GM23338 (cell line): ENCODE results near the gene KIAA1586. TPM values are rescaled to one million over a fixed set of nuclear protein-coding genes. Genes with fewer than 3 reads are reported as not detected.

ENCODE experiments used
- ATAC-seq: fragments of 200-7000 bp; cut with Tn5 transposase; 3 replicates; pipeline ENCODE4 v1.9.1; 2020
- DNase-seq: peaks from one replicate; pipeline ENCODE4 v3.0.0-alpha.2; 2015; ENCODE audit warnings: low spot score
- H2AFZ ChIP-seq: fragments of 200-600 bp; sonication (generic); 2 replicates; pipeline ENCODE4 v1.8.0; 2016; ENCODE audit warnings: antibody characterized with exemption, mild to moderate bottlenecking, moderate library complexity
- H3F3A ChIP-seq: fragments of 200-600 bp; sonication (generic); replicated peaks from 2 replicates; pipeline ENCODE4 v1.8.0; 2017; ENCODE audit warnings: antibody characterized with exemption, mixed run types, low read depth
- H3K27ac ChIP-seq: fragments of 200-600 bp; sonication (generic); 2 replicates; pipeline ENCODE4 v1.6.1; 2016; ENCODE audit warnings: low read depth
- H3K27me3 ChIP-seq: fragments of 200-600 bp; sonication (generic); 2 replicates; pipeline ENCODE4 v1.8.0; 2016; ENCODE audit warnings: mild to moderate bottlenecking, mixed run types, moderate library complexity; ENCODE audit not compliant: insufficient read depth
- H3K36me3 ChIP-seq: fragments of 200-600 bp; sonication (generic); 2 replicates; pipeline ENCODE4 v1.8.0; 2016; ENCODE audit warnings: mild to moderate bottlenecking; ENCODE audit not compliant: insufficient read depth
- H3K4me1 ChIP-seq: fragments of 200-600 bp; sonication (generic); 2 replicates; pipeline ENCODE4 v1.8.0; 2016; ENCODE audit warnings: mild to moderate bottlenecking, moderate library complexity; ENCODE audit not compliant: insufficient read depth
- H3K4me2 ChIP-seq: fragments of 200-600 bp; sonication (generic); 2 replicates; pipeline ENCODE4 v1.7.1; 2017; ENCODE audit warnings: mixed run types
- H3K4me3 ChIP-seq: fragments of 200-600 bp; sonication (generic); 2 replicates; pipeline ENCODE4 v1.6.1; 2016; ENCODE audit warnings: mixed run types
- H3K79me2 ChIP-seq: fragments of 200-600 bp; sonication (generic); replicated peaks from 2 replicates; pipeline ENCODE4 v1.8.0; 2017; ENCODE audit warnings: mild to moderate bottlenecking; ENCODE audit not compliant: insufficient read depth
- H3K9me2 ChIP-seq: fragments of 200-600 bp; sonication (generic); 2 replicates; pipeline ENCODE4 v1.8.0; 2017; ENCODE audit not compliant: insufficient read depth
- H4K20me1 ChIP-seq: fragments of 200-600 bp; sonication (generic); replicated peaks from 2 replicates; pipeline ENCODE4 v1.8.0; 2017; ENCODE audit warnings: mild to moderate bottlenecking; ENCODE audit not compliant: insufficient read depth
- H3K27ac Mint-ChIP-seq: 2 replicates; pipeline ENCODE4 v1.8.0; 2020; ENCODE audit warnings: inconsistent platforms, mild to moderate bottlenecking, moderate library complexity, mixed read lengths
- H3K27me3 Mint-ChIP-seq: 3 replicates; pipeline ENCODE4 v1.8.0; 2022; ENCODE audit warnings: low read depth, mild to moderate bottlenecking, moderate library complexity, mixed read lengths, inconsistent platforms; ENCODE audit not compliant: insufficient read depth, poor library complexity
- H3K36me3 Mint-ChIP-seq: 3 replicates; pipeline ENCODE4 v1.8.0; 2021; ENCODE audit warnings: low read depth, mild to moderate bottlenecking, inconsistent platforms, moderate library complexity, mixed read lengths
- H3K4me1 Mint-ChIP-seq: 3 replicates; pipeline ENCODE4 v1.8.0; 2020; ENCODE audit warnings: mild to moderate bottlenecking, inconsistent platforms, mixed read lengths
- H3K4me3 Mint-ChIP-seq: 3 replicates; pipeline ENCODE4 v1.8.0; 2021; ENCODE audit warnings: moderate library complexity, mild to moderate bottlenecking, inconsistent platforms, mixed read lengths
- H3K9me3 Mint-ChIP-seq: 3 replicates; pipeline ENCODE4 v1.8.0; 2020; ENCODE audit warnings: moderate library complexity, mild to moderate bottlenecking, inconsistent platforms, mixed read lengths
- CREB1 ChIP-seq: fragments of 250-450 bp; sonication (Bioruptor Pico); IDR thresholded peaks from 2 replicates; pipeline ENCODE4 v1.5.0; 2020; ENCODE audit warnings: low read depth, mild to moderate bottlenecking, moderate library complexity
- EZH2 ChIP-seq: fragments of 200-600 bp; sonication (generic); IDR thresholded peaks from one replicate; pipeline ENCODE4 v1.8.0; 2017; ENCODE audit warnings: antibody characterized with exemption, mild to moderate bottlenecking, low read depth; ENCODE audit not compliant: unreplicated experiment
- EZH2phosphoT487 ChIP-seq: fragments of 200-600 bp; sonication (generic); IDR thresholded peaks from one replicate; pipeline ENCODE4 v1.8.1; 2018; ENCODE audit warnings: antibody characterized with exemption; ENCODE audit not compliant: unreplicated experiment
- POLR2AphosphoS5 ChIP-seq: IDR thresholded peaks from 2 replicates; pipeline ENCODE4 v1.6.1; 2016; ENCODE audit warnings: antibody characterized with exemption, low read depth
- ZNF331 ChIP-seq: fragments of 250-450 bp; sonication (Bioruptor Pico); IDR thresholded peaks from 2 replicates; pipeline ENCODE4 v1.5.0; 2020; ENCODE audit warnings: low read depth, mild to moderate bottlenecking, moderate library complexity
- polyA plus RNA-seq: library from polyadenylated mRNA; unstranded; fragments of >200 nt; fragmentation: Nextera tagmentation; extraction: Ambion mirVana; gene quantifications from 2 replicates; pipeline ENCODE4 v1.2.1, GENCODE V29; 2016
- total RNA-seq: library from RNA; depleted of rRNA; stranded (reverse); fragments of >200 nt; shearing (Covaris generic); gene quantifications from 2 replicates; pipeline ENCODE4 v1.2.3, GENCODE V29; 2014
- TF ChIP-seq, protein P1 (sequence below): IDR thresholded peaks from 2 replicates; pipeline ENCODE4 v1.6.1; 2016; ENCODE audit warnings: antibody characterized with exemption
- TF ChIP-seq, protein P2 (sequence below), 2 experiments: fragments of 200-600 bp in 1 of 2; sonication (generic) in 1 of 2; conservative IDR thresholded peaks; 2 replicates each; pipeline versions ENCODE4 v1.5.1 to v1.6.1; 2016 to 2017; ENCODE audit warnings: antibody characterized with exemption in 2 of 2, low read depth in 2 of 2, mild to moderate bottlenecking in 2 of 2, moderate library complexity in 1 of 2
- TF ChIP-seq, protein P3 (sequence below): IDR thresholded peaks from one replicate; pipeline ENCODE4 v1.6.1; 2018; ENCODE audit warnings: antibody characterized with exemption; ENCODE audit not compliant: unreplicated experiment
- TF ChIP-seq, protein P4 (sequence below): fragments of 250-450 bp; sonication (Bioruptor Pico); IDR thresholded peaks from 2 replicates; pipeline ENCODE4 v1.5.0; 2020; ENCODE audit warnings: mild to moderate bottlenecking, moderate library complexity

KIAA1586 gene
- total and polyA plus RNA-seq, 2 experiments from 2014 or later: 24.0 to 37.7 TPM

DNA sequence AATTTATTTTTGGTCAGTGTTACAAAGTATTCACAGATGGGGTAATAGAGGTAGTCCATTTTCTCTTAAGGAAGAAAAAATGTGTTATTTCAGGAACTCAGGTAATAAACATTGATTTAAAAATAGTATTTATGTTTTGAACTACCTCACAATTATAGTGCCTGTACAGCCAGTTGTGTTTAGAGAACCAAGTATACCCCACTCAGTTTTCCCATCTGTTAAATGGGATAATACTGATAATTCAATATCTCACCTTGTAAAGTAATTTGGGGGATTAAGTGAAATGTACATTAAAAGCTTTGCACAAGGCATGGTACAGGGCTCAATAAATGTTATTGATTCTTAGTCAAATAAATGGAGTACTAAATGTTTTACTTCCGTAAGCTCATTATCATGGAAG lies 48.2 kb downstream of the KIAA1586 start:
- no peaks in the 10 kb centered on the region for H3K27me3 ChIP-seq
- no peaks in the 10 kb centered on the region for H3K9me2 ChIP-seq
- H3K79me2 ChIP-seq: peaks cover 82% of the 10 kb centered on the region
- ATAC-seq (no peak), DNase-seq (no peak)
- no peak for TF ChIP-seq CREB1
- TF ChIP-seq ZNF331 (CRISPR knock-in tag): no peak
- peaks cover 18% of the 10 kb centered on the region; the same call in 1 of the 2 replicates for H3K36me3 ChIP-seq
- peaks cover 31% of the 10 kb centered on the region for H3K36me3 Mint-ChIP-seq
- no peak overlapping the region for H3K4me2 ChIP-seq
- no peak overlapping the region for H2AFZ ChIP-seq
- no peak overlapping the region for H3K27ac Mint-ChIP-seq
- no peak overlapping the region for H3K27ac ChIP-seq
- H4K20me1 ChIP-seq: peaks cover 29% of the 10 kb centered on the region; the same call in 1 of the 2 replicates
- H3K4me1 ChIP-seq: peaks cover 10% of the 10 kb centered on the region; the same call in 1 of the 2 replicates
- peaks cover 18% of the 10 kb centered on the region for H3K4me1 Mint-ChIP-seq
- no peaks in the 10 kb centered on the region for H3F3A ChIP-seq
- no peak overlapping the region for H3K4me3 ChIP-seq
- no peak overlapping the region for H3K4me3 Mint-ChIP-seq
- H3K27me3 Mint-ChIP-seq: no peaks in the 10 kb centered on the region
- no peaks in the 10 kb centered on the region for H3K9me3 Mint-ChIP-seq

DNA sequence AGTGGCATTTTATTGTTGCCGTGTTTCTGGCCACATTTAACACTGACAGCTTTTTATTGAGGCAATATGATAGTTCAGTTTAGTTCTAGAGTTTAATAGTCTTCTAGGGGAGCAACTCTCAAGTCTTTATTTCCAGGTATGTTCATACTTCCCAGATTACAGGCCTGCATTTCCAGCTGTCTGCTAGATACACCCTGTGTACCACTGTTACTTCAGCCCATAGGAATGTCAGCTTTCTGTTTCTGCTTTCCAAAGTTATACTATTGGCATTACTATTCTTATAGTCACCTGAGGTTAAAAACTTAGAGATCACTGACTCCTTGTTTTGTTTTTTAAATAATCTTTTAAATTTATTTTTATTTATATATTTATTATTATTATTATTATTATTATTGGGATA lies 51.1 kb downstream of the KIAA1586 start:
- no peak overlapping the region for H3K27ac Mint-ChIP-seq
- Histone ChIP-seq H2AFZ (no peak overlapping the region), H3K27ac (no peak overlapping the region), H3K4me1 (peaks cover 5% of the 10 kb centered on the region; the same call in 1 of the 2 replicates), H4K20me1 (peaks cover 27% of the 10 kb centered on the region), H3K4me2 (no peak overlapping the region), H3K79me2 (peaks cover 94% of the 10 kb centered on the region), H3K4me3 (no peak overlapping the region), H3K9me2 (no peaks in the 10 kb centered on the region), H3F3A (no peaks in the 10 kb centered on the region), H3K36me3 (peaks cover 42% of the 10 kb centered on the region; the same call in 1 of the 2 replicates), H3K27me3 (no peaks in the 10 kb centered on the region)
- no peaks in the 10 kb centered on the region for H3K9me3 Mint-ChIP-seq
- no peaks in the 10 kb centered on the region for H3K27me3 Mint-ChIP-seq
- ATAC-seq (no peak), DNase-seq (no peak)
- H3K4me3 Mint-ChIP-seq: no peak overlapping the region
- H3K36me3 Mint-ChIP-seq: peaks cover 46% of the 10 kb centered on the region
- peaks cover 5% of the 10 kb centered on the region; the same call in 2 of the 3 replicates for H3K4me1 Mint-ChIP-seq
- TF ChIP-seq EZH2phosphoT487 (no peak), CREB1 (no peak), ZNF331 (CRISPR knock-in tag) (no peak), POLR2AphosphoS5 (no peak), EZH2 (no peak)
- TF ChIP-seq, protein P1, sequence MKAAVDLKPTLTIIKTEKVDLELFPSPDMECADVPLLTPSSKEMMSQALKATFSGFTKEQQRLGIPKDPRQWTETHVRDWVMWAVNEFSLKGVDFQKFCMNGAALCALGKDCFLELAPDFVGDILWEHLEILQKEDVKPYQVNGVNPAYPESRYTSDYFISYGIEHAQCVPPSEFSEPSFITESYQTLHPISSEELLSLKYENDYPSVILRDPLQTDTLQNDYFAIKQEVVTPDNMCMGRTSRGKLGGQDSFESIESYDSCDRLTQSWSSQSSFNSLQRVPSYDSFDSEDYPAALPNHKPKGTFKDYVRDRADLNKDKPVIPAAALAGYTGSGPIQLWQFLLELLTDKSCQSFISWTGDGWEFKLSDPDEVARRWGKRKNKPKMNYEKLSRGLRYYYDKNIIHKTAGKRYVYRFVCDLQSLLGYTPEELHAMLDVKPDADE: no peak
- TF ChIP-seq, protein P2, sequence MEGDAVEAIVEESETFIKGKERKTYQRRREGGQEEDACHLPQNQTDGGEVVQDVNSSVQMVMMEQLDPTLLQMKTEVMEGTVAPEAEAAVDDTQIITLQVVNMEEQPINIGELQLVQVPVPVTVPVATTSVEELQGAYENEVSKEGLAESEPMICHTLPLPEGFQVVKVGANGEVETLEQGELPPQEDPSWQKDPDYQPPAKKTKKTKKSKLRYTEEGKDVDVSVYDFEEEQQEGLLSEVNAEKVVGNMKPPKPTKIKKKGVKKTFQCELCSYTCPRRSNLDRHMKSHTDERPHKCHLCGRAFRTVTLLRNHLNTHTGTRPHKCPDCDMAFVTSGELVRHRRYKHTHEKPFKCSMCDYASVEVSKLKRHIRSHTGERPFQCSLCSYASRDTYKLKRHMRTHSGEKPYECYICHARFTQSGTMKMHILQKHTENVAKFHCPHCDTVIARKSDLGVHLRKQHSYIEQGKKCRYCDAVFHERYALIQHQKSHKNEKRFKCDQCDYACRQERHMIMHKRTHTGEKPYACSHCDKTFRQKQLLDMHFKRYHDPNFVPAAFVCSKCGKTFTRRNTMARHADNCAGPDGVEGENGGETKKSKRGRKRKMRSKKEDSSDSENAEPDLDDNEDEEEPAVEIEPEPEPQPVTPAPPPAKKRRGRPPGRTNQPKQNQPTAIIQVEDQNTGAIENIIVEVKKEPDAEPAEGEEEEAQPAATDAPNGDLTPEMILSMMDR (conservative IDR thresholded peaks at IDR 0.05; ENCODE audit: low read depth in 2 of 2): no peak
- TF ChIP-seq, protein P3, sequence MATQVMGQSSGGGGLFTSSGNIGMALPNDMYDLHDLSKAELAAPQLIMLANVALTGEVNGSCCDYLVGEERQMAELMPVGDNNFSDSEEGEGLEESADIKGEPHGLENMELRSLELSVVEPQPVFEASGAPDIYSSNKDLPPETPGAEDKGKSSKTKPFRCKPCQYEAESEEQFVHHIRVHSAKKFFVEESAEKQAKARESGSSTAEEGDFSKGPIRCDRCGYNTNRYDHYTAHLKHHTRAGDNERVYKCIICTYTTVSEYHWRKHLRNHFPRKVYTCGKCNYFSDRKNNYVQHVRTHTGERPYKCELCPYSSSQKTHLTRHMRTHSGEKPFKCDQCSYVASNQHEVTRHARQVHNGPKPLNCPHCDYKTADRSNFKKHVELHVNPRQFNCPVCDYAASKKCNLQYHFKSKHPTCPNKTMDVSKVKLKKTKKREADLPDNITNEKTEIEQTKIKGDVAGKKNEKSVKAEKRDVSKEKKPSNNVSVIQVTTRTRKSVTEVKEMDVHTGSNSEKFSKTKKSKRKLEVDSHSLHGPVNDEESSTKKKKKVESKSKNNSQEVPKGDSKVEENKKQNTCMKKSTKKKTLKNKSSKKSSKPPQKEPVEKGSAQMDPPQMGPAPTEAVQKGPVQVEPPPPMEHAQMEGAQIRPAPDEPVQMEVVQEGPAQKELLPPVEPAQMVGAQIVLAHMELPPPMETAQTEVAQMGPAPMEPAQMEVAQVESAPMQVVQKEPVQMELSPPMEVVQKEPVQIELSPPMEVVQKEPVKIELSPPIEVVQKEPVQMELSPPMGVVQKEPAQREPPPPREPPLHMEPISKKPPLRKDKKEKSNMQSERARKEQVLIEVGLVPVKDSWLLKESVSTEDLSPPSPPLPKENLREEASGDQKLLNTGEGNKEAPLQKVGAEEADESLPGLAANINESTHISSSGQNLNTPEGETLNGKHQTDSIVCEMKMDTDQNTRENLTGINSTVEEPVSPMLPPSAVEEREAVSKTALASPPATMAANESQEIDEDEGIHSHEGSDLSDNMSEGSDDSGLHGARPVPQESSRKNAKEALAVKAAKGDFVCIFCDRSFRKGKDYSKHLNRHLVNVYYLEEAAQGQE: no peak
- TF ChIP-seq, protein P4, sequence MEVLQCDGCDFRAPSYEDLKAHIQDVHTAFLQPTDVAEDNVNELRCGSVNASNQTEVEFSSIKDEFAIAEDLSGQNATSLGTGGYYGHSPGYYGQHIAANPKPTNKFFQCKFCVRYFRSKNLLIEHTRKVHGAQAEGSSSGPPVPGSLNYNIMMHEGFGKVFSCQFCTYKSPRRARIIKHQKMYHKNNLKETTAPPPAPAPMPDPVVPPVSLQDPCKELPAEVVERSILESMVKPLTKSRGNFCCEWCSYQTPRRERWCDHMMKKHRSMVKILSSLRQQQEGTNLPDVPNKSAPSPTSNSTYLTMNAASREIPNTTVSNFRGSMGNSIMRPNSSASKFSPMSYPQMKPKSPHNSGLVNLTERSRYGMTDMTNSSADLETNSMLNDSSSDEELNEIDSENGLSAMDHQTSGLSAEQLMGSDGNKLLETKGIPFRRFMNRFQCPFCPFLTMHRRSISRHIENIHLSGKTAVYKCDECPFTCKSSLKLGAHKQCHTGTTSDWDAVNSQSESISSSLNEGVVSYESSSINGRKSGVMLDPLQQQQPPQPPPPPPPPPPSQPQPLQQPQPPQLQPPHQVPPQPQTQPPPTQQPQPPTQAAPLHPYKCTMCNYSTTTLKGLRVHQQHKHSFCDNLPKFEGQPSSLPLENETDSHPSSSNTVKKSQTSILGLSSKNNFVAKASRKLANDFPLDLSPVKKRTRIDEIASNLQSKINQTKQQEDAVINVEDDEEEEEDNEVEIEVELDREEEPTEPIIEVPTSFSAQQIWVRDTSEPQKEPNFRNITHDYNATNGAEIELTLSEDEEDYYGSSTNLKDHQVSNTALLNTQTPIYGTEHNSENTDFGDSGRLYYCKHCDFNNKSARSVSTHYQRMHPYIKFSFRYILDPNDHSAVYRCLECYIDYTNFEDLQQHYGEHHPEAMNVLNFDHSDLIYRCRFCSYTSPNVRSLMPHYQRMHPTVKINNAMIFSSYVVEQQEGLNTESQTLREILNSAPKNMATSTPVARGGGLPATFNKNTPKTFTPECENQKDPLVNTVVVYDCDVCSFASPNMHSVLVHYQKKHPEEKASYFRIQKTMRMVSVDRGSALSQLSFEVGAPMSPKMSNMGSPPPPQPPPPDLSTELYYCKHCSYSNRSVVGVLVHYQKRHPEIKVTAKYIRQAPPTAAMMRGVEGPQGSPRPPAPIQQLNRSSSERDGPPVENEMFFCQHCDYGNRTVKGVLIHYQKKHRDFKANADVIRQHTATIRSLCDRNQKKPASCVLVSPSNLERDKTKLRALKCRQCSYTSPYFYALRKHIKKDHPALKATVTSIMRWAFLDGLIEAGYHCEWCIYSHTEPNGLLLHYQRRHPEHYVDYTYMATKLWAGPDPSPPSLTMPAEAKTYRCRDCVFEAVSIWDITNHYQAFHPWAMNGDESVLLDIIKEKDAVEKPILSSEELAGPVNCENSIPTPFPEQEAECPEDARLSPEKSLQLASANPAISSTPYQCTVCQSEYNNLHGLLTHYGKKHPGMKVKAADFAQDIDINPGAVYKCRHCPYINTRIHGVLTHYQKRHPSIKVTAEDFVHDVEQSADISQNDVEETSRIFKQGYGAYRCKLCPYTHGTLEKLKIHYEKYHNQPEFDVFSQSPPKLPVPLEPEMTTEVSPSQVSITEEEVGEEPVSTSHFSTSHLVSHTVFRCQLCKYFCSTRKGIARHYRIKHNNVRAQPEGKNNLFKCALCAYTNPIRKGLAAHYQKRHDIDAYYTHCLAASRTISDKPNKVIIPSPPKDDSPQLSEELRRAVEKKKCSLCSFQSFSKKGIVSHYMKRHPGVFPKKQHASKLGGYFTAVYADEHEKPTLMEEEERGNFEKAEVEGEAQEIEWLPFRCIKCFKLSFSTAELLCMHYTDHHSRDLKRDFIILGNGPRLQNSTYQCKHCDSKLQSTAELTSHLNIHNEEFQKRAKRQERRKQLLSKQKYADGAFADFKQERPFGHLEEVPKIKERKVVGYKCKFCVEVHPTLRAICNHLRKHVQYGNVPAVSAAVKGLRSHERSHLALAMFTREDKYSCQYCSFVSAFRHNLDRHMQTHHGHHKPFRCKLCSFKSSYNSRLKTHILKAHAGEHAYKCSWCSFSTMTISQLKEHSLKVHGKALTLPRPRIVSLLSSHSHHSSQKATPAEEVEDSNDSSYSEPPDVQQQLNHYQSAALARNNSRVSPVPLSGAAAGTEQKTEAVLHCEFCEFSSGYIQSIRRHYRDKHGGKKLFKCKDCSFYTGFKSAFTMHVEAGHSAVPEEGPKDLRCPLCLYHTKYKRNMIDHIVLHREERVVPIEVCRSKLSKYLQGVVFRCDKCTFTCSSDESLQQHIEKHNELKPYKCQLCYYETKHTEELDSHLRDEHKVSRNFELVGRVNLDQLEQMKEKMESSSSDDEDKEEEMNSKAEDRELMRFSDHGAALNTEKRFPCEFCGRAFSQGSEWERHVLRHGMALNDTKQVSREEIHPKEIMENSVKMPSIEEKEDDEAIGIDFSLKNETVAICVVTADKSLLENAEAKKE (CRISPR knock-in tag): no peak
